ENCODE measurements around the gene CHI3L1.

GRCh38 chr1:203219934-203220333 is 33.4 kb upstream of the CHI3L1 start:
- no peak for TF ChIP-seq CTCF (IDR thresholded peaks at IDR 0.05)
- no peak for TF ChIP-seq ZFX (IDR thresholded peaks at IDR 0.05; ENCODE audit: borderline replicate concordance)
